ENCODE results near the gene BNIP1.

GRCh38 chr5:173165177-173166016 lies 21.1 kb downstream of the BNIP1 start:
- TF ChIP-seq CTCF (conservative IDR thresholded peaks at IDR 0.05) (no peak), EZH2 (IDR thresholded peaks at IDR 0.05; ENCODE audit: low read depth) (no peak)
